Cardiac muscle cell (in vitro differentiated cells and primary cell): ENCODE measurements around the gene TTC31. TPM values are rescaled to one million over a fixed set of nuclear protein-coding genes. Genes with fewer than 3 reads are reported as not detected.

Source experiments
- DNase-seq, 2 donors: peaks; one replicate each; pipeline versions ENCODE4 v3.0.0 to v3.0.0-alpha.2; 2010 to 2017; ENCODE audit warnings: low read depth in 1 of 2, low spot score in 1 of 2
- H3K27ac ChIP-seq: fragments of 200-600 bp; sonication (generic); 2 replicates; pipeline ENCODE4 v1.5.1; 2016
- H3K27me3 ChIP-seq: fragments of 200-600 bp; sonication (generic); 2 replicates; pipeline ENCODE4 v1.6.0; 2016; ENCODE audit warnings: control low read depth
- H3K36me3 ChIP-seq: fragments of 200-600 bp; sonication (generic); 2 replicates; pipeline ENCODE4 v1.5.1; 2016; ENCODE audit warnings: control low read depth
- H3K4me1 ChIP-seq: fragments of 200-600 bp; sonication (generic); 2 replicates; pipeline ENCODE4 v1.8.1; 2017; ENCODE audit warnings: low read depth, mild to moderate bottlenecking, mixed run types
- H3K4me3 ChIP-seq: fragments of 200-600 bp; sonication (generic); 2 replicates; pipeline ENCODE4 v1.5.1; 2016; ENCODE audit warnings: mild to moderate bottlenecking
- H3K9me3 ChIP-seq: fragments of 200-600 bp; sonication (generic); 2 replicates; pipeline ENCODE4 v1.5.1; 2017; ENCODE audit warnings: low read depth, mild to moderate bottlenecking, control low read depth
- polyA plus RNA-seq: library from polyadenylated mRNA; unstranded; fragments of >200 nt; fragmentation: Nextera tagmentation; extraction: Ambion mirVana; gene quantifications from 2 replicates; pipeline ENCODE4 v1.2.1, GENCODE V29; 2016
- total RNA-seq: library from RNA; depleted of rRNA; stranded (reverse); fragments of >200 nt; gene quantifications from 2 replicates; pipeline ENCODE4 v1.2.3, GENCODE V29; 2016
- TF ChIP-seq, protein P1 (sequence below): IDR thresholded peaks from 2 replicates; pipeline ENCODE4 v1.5.1; 2012; ENCODE audit warnings: low read depth, mild to moderate bottlenecking, low read length

TTC31 gene
- total and polyA plus RNA-seq, 2 experiments from 2014 or later, result 29.1 to 32.9 TPM

DNA sequence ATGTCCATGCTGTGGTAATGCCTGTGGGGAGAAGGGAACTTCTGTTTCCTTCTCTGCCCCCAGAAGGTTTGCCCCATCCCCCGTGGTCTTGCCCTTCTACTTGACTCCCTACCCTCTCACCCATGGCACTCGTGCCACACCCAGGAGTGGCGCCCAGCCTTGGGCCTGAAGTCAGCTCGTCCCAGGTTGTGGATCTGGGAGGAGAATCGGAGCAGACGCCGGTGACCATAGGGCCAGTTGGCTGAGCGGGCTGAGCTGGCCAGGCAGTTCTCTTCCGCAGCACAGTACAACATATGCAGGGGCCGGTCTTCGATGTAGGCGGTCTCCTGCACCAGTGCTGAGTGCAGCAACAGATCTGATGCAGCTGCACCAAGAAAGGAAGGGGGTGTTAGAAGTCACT lies 51.5 kb downstream of the TTC31 start:
- DNase-seq, result no peak
- no peaks in the 10 kb centered on the region for H3K9me3 ChIP-seq
- H3K4me1 ChIP-seq, result peaks cover 5% of the 10 kb centered on the region
- H3K27me3 ChIP-seq, result no peaks in the 10 kb centered on the region
- H3K4me3 ChIP-seq, result no peak overlapping the region
- TF ChIP-seq, protein P1, sequence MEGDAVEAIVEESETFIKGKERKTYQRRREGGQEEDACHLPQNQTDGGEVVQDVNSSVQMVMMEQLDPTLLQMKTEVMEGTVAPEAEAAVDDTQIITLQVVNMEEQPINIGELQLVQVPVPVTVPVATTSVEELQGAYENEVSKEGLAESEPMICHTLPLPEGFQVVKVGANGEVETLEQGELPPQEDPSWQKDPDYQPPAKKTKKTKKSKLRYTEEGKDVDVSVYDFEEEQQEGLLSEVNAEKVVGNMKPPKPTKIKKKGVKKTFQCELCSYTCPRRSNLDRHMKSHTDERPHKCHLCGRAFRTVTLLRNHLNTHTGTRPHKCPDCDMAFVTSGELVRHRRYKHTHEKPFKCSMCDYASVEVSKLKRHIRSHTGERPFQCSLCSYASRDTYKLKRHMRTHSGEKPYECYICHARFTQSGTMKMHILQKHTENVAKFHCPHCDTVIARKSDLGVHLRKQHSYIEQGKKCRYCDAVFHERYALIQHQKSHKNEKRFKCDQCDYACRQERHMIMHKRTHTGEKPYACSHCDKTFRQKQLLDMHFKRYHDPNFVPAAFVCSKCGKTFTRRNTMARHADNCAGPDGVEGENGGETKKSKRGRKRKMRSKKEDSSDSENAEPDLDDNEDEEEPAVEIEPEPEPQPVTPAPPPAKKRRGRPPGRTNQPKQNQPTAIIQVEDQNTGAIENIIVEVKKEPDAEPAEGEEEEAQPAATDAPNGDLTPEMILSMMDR, result no peak
- no peak overlapping the region for H3K27ac ChIP-seq
- peaks cover 9% of the 10 kb centered on the region for H3K36me3 ChIP-seq

DNA sequence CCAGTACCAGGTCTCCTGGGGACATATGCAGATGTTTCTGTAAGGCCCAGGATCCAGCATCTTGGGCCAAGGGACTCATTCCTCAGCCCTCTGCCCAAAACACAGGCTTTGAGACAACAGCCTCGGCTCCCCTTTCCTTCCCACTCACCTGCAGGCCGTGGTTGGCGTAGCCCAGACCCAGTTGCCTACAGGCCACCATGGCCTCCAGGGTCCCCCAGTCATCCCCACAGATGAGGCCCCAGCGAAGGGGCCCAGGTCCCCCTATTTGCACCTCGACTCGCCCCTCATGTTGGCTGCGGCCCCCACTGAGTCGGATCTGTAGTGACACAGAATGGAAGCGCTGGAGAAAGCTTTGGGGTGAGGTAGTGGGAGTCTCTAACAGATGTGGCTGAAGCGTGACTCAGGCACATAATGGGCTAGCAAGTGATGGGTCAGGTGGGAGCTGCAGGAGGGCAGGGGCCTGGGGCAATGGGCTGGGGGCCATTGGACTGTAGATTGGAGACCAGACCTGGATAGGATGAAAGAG lies 52.6 kb downstream of the TTC31 start:
- Histone ChIP-seq H3K9me3 (no peaks in the 10 kb centered on the region), H3K36me3 (peaks cover 9% of the 10 kb centered on the region), H3K4me1 (peaks cover 4% of the 10 kb centered on the region), H3K27me3 (no peaks in the 10 kb centered on the region), H3K4me3 (no peak overlapping the region), H3K27ac (no peak overlapping the region)
- TF ChIP-seq, protein P1, result no peak
- no peak for DNase-seq

DNA sequence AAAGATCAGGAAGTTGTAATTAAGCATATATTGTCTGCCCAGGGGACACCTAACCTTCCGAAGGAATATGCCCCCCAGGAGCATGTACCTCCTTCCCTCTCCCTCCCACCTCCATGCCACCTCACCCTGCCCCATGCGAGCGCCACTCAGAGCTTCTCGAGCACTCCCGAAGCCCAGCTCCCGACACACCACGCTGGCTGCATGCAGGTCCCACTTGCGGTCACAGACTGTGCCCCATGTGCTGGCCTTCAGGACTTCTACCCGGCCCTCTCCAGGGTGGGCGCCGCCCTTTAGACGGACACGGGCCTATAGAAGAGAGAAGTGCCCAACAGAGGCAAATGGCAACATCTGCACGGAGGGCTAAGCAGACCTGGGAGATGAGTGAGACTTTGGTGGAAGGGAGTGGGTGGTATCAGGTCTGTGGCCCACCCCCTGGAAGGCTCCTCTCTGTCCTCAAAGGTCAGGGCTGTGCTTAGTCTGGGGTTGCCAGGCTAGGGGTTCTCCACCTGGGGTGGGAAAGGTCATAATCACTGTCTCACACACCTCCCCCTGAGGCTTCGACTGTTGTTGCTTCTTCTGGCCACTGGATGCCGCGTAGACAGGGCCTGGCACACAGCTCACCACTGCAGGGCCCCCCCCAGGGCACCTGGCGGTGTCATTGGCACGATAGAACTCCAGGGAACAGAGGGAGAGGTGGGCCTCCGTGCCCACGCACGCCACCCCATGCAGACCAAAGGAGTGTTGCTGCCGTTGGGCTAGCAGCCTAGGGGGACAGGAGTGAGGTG lies 53.5 kb downstream of the TTC31 start:
- H3K4me1 ChIP-seq, result no peaks in the 10 kb centered on the region
- H3K9me3 ChIP-seq, result no peaks in the 10 kb centered on the region
- no peak overlapping the region for H3K27ac ChIP-seq
- no peaks in the 10 kb centered on the region for H3K27me3 ChIP-seq
- DNase-seq, result no peak
- TF ChIP-seq, protein P1, result no peak
- H3K36me3 ChIP-seq, result peaks cover 9% of the 10 kb centered on the region
- H3K4me3 ChIP-seq, result no peak overlapping the region

DNA sequence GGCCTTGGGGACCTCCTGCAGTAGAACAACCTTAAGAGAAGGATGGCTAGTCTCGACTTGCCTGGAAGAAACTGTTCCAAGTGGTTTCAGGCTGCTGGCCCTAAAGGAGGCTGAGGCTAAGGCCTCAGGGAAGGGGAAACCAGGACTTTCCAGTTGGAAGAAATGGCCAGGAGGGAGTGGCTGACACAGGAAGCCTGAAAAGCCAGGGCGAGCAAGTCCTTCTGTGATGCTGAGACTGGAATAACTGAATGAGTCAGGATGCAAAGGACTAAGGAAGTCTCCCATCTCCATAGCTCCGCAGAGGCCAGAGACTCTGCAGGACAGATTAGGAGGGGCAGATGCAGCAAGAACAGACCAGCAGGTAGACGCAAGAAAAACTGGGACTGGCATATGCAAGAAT lies 54.3 kb downstream of the TTC31 start:
- Histone ChIP-seq H3K4me3 (no peak overlapping the region), H3K4me1 (no peaks in the 10 kb centered on the region), H3K9me3 (no peaks in the 10 kb centered on the region), H3K36me3 (peaks cover 9% of the 10 kb centered on the region), H3K27me3 (no peaks in the 10 kb centered on the region), H3K27ac (no peak overlapping the region)
- TF ChIP-seq, protein P1, result no peak
- no peak for DNase-seq

DNA sequence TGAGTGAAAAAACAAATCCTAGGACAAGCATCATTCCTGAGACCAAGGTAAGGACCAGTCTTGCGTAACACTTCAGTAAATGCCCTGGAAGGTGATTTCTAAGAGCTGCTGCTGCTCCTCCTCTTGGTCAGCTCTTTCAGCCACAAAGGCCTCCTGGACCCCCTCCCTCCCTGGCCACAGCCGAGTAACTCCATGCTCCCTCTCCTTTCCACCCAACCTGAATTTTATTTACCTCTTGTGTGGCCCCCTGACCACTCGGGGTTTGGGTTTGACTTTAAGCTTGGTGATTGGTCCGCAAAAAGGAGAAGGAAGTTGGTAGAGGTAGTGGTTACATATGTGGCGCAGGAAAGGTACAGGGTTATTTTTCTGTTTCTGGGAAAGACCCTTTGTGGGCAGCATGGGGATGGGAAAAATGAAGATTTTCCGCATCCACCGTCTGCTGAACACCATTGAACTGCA lies 56.0 kb downstream of the TTC31 start:
- DNase-seq, result no peak
- no peak overlapping the region for H3K4me3 ChIP-seq
- no peaks in the 10 kb centered on the region for H3K4me1 ChIP-seq
- no peaks in the 10 kb centered on the region for H3K9me3 ChIP-seq
- TF ChIP-seq, protein P1, result no peak
- H3K27me3 ChIP-seq, result no peaks in the 10 kb centered on the region
- no peak overlapping the region for H3K27ac ChIP-seq
- no peaks in the 10 kb centered on the region for H3K36me3 ChIP-seq
